GM19438 (cell line): ENCODE results near the gene U2SURP.
"Not testable (repeated sequence)": the region's sequence is repeated elsewhere in the genome, so short reads cannot be mapped to it uniquely, and the experiment has no call there.

Source experiments
- ATAC-seq: cut with Tn5 transposase; IDR thresholded peaks from one replicate; pipeline ENCODE4 v1.9.1; 2021; ENCODE audit warnings: low read depth; ENCODE audit not compliant: unreplicated experiment

The U2SURP gene

GRCh38 chr3:142976621-142977398, 24.6 kb upstream of the U2SURP start:
- ATAC-seq, result no peak

GRCh38 chr3:142977399-142977728, 24.0 kb upstream of the U2SURP start:
- no peak for ATAC-seq

GRCh38 chr3:142981108-142981507, 20.3 kb upstream of the U2SURP start:
- ATAC-seq, result no peak

GRCh38 chr3:142982038-142982773, 19.2 kb upstream of the U2SURP start:
- no peak for ATAC-seq

- ATAC-seq, result no peak
Measured at GRCh38 chr3:142983318-142983717, 18.1 kb upstream of the U2SURP start.

- no peak for ATAC-seq
Measured at GRCh38 chr3:142984255-142984654, 17.1 kb upstream of the U2SURP start.

GRCh38 chr3:142987080-142987700, 14.2 kb upstream of the U2SURP start:
- no peak for ATAC-seq

GRCh38 chr3:142987707-142988106, 13.7 kb upstream of the U2SURP start:
- no peak for ATAC-seq

GRCh38 chr3:142988221-142988620, 13.1 kb upstream of the U2SURP start:
- ATAC-seq, result not testable (repeated sequence)

- ATAC-seq, result not testable (repeated sequence)
Measured at GRCh38 chr3:142988826-142989225, 12.5 kb upstream of the U2SURP start.

GRCh38 chr3:142990721-142991120, 10.6 kb upstream of the U2SURP start:
- ATAC-seq, result no peak

- no peak for ATAC-seq
Measured at GRCh38 chr3:142992323-142992722, 9.0 kb upstream of the U2SURP start.

GRCh38 chr3:142993958-142994442, 7.4 kb upstream of the U2SURP start:
- ATAC-seq, result peak; percentile 81

- ATAC-seq, result no peak
Measured at GRCh38 chr3:142997330-142997729, 4.0 kb upstream of the U2SURP start.

GRCh38 chr3:142998439-142998838, 2.9 kb upstream of the U2SURP start:
- ATAC-seq, result no peak

- no peak for ATAC-seq
Measured at GRCh38 chr3:142999881-143000280, 1.5 kb upstream of the U2SURP start.

GRCh38 chr3:143000528-143000927, 842 bp upstream of the U2SURP start:
- no peak for ATAC-seq

- peak; percentile 67 for ATAC-seq
Measured at GRCh38 chr3:143001034-143001368, 369 bp upstream of the U2SURP start.

GRCh38 chr3:143002083-143002712, 828 bp downstream of the U2SURP start:
- ATAC-seq, result peak; percentile 40

GRCh38 chr3:143002727-143003126, 1.4 kb downstream of the U2SURP start:
- no peak for ATAC-seq

- ATAC-seq, result no peak
Measured at GRCh38 chr3:143004823-143005222, 3.5 kb downstream of the U2SURP start.
